ENCODE data around the gene KCTD17. TPM values are rescaled to one million over a fixed set of nuclear protein-coding genes. Genes with fewer than 3 reads are reported as not detected.

Gene KCTD17
- total RNA-seq, 4 donors from 2014 or later = 17.9 to 35.8 (median 28.7) TPM

DNA sequence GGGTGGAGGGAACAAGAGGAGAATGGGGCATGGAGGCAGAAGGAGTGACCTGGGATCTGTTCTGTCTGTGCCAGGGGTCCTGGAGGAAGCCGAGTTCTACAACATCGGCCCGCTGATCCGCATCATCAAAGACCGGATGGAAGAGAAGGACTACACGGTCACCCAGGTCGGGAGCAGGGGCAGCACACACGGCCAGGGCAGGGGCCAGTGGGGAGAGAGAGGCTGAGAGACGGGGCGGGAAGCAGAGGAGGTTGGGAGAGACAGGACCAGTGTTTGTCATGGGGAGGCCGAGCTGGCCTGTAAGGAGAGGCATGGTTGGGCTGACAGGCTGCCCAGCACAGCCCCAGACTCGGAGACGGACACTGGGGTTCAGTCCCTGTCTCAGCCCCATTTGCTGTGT lies 4.7 kb downstream of the KCTD17 start:
- intact Hi-C loops (cut with DNase I) = no loop called here
- TF ChIP-seq CTCF (IDR thresholded peaks at IDR 0.05) (no peak), POLR2A (IDR thresholded peaks at IDR 0.05; ENCODE audit: low read depth) (no peak), POLR2AphosphoS5 (IDR thresholded peaks at IDR 0.05) (no peak), EP300 (IDR thresholded peaks at IDR 0.05) (no peak)
- H3K27ac ChIP-seq (replicated peaks in 1 of 4) = no peak overlapping the region
- no peaks in the 10 kb centered on the region for H3K9me3 ChIP-seq
- 92% methylated on average over 13 of the region's 13 CpGs for WGBS
- H3K27me3 ChIP-seq = no peaks in the 10 kb centered on the region
- no peak overlapping the region for H3K4me3 ChIP-seq
- peaks cover 21 to 28% (median 24%) of the 10 kb centered on the region in 4 donors for H3K4me1 ChIP-seq
- no peak for DNase-seq (ENCODE audit: extremely low spot score)
- peaks cover 22 to 79% (median 66%) of the 10 kb centered on the region in 4 donors for H3K36me3 ChIP-seq

DNA sequence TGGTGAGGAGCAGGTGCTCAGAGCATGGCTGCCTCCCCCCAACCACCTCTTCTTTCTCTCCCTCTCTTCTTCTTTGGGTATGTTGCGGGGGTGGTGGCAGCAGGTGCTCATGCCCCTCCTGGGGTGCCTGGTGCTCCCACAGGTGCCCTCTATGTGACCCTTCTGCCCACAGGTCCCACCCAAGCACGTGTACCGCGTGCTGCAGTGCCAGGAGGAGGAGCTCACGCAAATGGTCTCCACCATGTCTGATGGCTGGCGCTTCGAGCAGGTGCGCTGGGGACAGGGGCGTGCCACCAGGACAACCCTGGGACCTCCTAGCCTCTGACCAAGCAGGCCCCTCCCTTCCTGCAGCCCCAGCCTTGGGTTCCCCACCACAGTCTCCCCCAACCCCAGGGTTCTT lies 5.7 kb downstream of the KCTD17 start:
- H3K27ac ChIP-seq (replicated peaks in 1 of 4) = no peak overlapping the region
- H3K4me1 ChIP-seq = peaks cover 15 to 18% (median 17%) of the 10 kb centered on the region in 4 donors
- no peak overlapping the region for H3K4me3 ChIP-seq
- intact Hi-C loops (cut with DNase I) = no loop called here
- no peak for DNase-seq (ENCODE audit: extremely low spot score)
- TF ChIP-seq POLR2AphosphoS5 (IDR thresholded peaks at IDR 0.05) (no peak), POLR2A (IDR thresholded peaks at IDR 0.05; ENCODE audit: low read depth) (no peak), CTCF (IDR thresholded peaks at IDR 0.05) (no peak), EP300 (IDR thresholded peaks at IDR 0.05) (no peak)
- no peaks in the 10 kb centered on the region for H3K27me3 ChIP-seq
- WGBS = 89% methylated on average over 9 of the region's 9 CpGs
- H3K36me3 ChIP-seq = peaks cover 22 to 88% (median 72%) of the 10 kb centered on the region in 4 donors
- no peaks in the 10 kb centered on the region for H3K9me3 ChIP-seq

- Histone ChIP-seq H3K27me3 (no peaks in the 10 kb centered on the region), H3K36me3 (peaks cover 22 to 88% (median 73%) of the 10 kb centered on the region in 4 donors), H3K9me3 (no peaks in the 10 kb centered on the region), H3K4me3 (no peak overlapping the region), H3K27ac (replicated peaks in 1 of 4) (no peak overlapping the region), H3K4me1 (peaks cover 8 to 11% (median 10%) of the 10 kb centered on the region in 4 donors)
- intact Hi-C loops (cut with DNase I) = no loop called here
- 85% methylated on average over 6 of the region's 12 CpGs for WGBS
- no peak for TF ChIP-seq CTCF (IDR thresholded peaks at IDR 0.05)
- no peak for DNase-seq (ENCODE audit: extremely low spot score)
Observed at GRCh38 chr22:37057796-37058510, 6.4 kb downstream of the KCTD17 start.

DNA sequence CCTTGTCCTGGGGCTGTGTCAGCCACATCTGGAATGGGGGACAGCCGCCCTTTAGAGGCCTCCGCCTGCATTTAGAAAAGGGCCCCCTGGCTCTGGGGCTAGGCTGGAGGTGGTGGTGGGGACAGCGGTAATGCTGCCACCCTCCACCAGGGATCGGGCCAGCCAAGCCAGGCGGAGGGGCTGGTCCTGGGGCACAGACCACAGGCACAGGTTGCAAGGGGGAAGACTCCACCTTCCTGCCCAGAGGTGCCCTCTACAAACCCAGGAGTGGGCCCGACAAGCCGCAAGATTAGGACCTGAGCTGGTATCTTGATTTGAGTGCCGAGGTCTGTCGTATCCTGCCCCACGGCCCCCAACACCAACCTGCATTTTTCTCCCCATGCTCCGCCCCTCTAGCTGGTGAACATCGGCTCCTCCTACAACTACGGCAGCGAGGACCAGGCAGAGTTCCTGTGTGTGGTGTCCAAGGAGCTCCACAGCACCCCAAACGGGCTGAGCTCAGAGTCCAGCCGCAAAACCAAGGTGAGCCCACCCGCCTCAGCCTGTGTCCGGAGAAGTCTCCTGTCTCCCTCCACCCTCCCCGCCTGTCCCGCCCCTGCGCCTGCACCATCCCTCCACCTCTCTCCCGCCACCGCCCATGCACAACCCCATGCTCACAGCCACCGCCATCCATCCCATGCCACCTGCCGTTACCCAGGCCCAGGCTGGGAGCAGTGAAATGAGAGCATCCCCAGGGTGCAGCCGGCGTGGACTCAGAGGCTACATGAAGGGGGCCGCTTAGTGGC lies 7.6 kb downstream of the KCTD17 start:
- WGBS = 88% methylated on average over 12 of the region's 28 CpGs
- DNase-seq (ENCODE audit: extremely low spot score) = no peak
- no peaks in the 10 kb centered on the region for H3K4me1 ChIP-seq
- no peak overlapping the region for H3K4me3 ChIP-seq
- TF ChIP-seq POLR2A (IDR thresholded peaks at IDR 0.05; ENCODE audit: low read depth) (no peak), POLR2AphosphoS5 (IDR thresholded peaks at IDR 0.05) (no peak), CTCF (IDR thresholded peaks at IDR 0.05) (no peak), EP300 (IDR thresholded peaks at IDR 0.05) (no peak)
- no peaks in the 10 kb centered on the region for H3K9me3 ChIP-seq
- H3K27ac ChIP-seq (replicated peaks in 1 of 4) = no peak overlapping the region
- peaks cover 22 to 81% (median 70%) of the 10 kb centered on the region in 4 donors for H3K36me3 ChIP-seq
- no peaks in the 10 kb centered on the region for H3K27me3 ChIP-seq
- intact Hi-C loops (cut with DNase I) = no loop called here

Measured in esophagus muscularis mucosa (tissue), 4 donors.